ENCODE data around the gene RBP2. TPM values are rescaled to one million over a fixed set of nuclear protein-coding genes. Genes with fewer than 3 reads are reported as not detected.

The RBP2 gene
- total and polyA plus RNA-seq, 2 donors (not counting 3 experiments of a cell fraction or from before 2014, with no cell fraction given) = not detected

- Histone ChIP-seq H3K4me3 (replicated peaks in 1 of 3; ENCODE audit: insufficient read depth in 1 of 3, low read depth in 1 of 3, low read length in 3 of 3) (no peak overlapping the region), H3K36me3 (ENCODE audit: control insufficient read depth in 2 of 2, extremely low read depth in 1 of 2, insufficient read depth in 2 of 2, low read length in 2 of 2) (no peaks in the 10 kb centered on the region), H3K4me2 (ENCODE audit: insufficient read depth, low read length) (no peak overlapping the region), H3K4me1 (ENCODE audit: control insufficient read depth, extremely low read depth, insufficient read depth, low read length) (no peaks in the 10 kb centered on the region), H4K20me1 (replicated peaks; ENCODE audit: control insufficient read depth, extremely low read depth, insufficient read depth, low read length) (no peaks in the 10 kb centered on the region), H3K9ac (replicated peaks; ENCODE audit: extremely low read depth, insufficient read depth, low read length) (no peak overlapping the region), H2AFZ (ENCODE audit: low read depth, low read length) (no peak overlapping the region), H3K79me2 (ENCODE audit: control insufficient read depth, insufficient read depth, low read length) (no peaks in the 10 kb centered on the region), H3K27ac (ENCODE audit: insufficient read depth, low read depth, low read length) (no peak overlapping the region), H3K27me3 (ENCODE audit: control insufficient read depth in 2 of 2, insufficient read depth in 2 of 2, low read length in 2 of 2) (no peaks in the 10 kb centered on the region), H3K9me1 (replicated peaks; ENCODE audit: control insufficient read depth, extremely low read depth, insufficient read depth, low read length) (no peaks in the 10 kb centered on the region), H3K9me3 (replicated peaks; ENCODE audit: control insufficient read depth, insufficient read depth, low read length) (no peaks in the 10 kb centered on the region)
- intact Hi-C loops (cut with micrococcal nuclease) (no loop called here), dilution Hi-C loops (cut with MboI; ENCODE audit: extremely low pct_ligation_motif_present, low sequenced_read_pairs) (no loop called here)
- POLR2A ChIA-PET = no interaction called here
- FAIRE-seq (no peak), DNase-seq (ENCODE audit: low read depth, low spot score) (no peak)
- TF ChIP-seq EZH2 (IDR thresholded peaks at IDR 0.05; ENCODE audit: borderline replicate concordance, low read depth, low read length, severe bottlenecking) (no peak), POLR2A (IDR thresholded peaks at IDR 0.05; ENCODE audit: low read depth, low read length) (no peak), POLR2AphosphoS5 (IDR thresholded peaks at IDR 0.05; ENCODE audit: insufficient read depth, low read depth, low read length) (no peak), GATA2 (IDR thresholded peaks at IDR 0.05; ENCODE audit: insufficient read depth, insufficient read length, low read depth, low read length) (no peak), JUN (IDR thresholded peaks at IDR 0.05; ENCODE audit: borderline replicate concordance, insufficient read depth, insufficient read length, low read depth) (no peak), MAX (IDR thresholded peaks at IDR 0.05; ENCODE audit: insufficient read depth, insufficient read length) (no peak), CTCF (IDR thresholded peaks at IDR 0.05; ENCODE audit: extremely low read depth in 1 of 2, insufficient read depth in 1 of 2, low read depth in 1 of 2, low read length in 2 of 2) (no peak), FOS (IDR thresholded peaks at IDR 0.05; ENCODE audit: borderline replicate concordance, insufficient read depth, low read length) (no peak), MYC (IDR thresholded peaks at IDR 0.05; ENCODE audit: low read depth, low read length) (no peak)
- BruUV-seq (replicated peaks) = no TSS peak
- CTCF ChIA-PET = interaction anchor here (1.4 kb wide), 1 partner anchor 29 kb away, joined by 4 read pairs; no protein-coding TSS in a partner anchor
Observed at GRCh38 chr3:139499536-139499935, 23.2 kb upstream of the RBP2 start.
